D721Med (cell line): ENCODE data around the gene GUCY2C.
A peak's percentile ranks its signal among the peaks of the same experiment; 100 is the strongest.
"Not testable (repeated sequence)": the region's sequence is repeated elsewhere in the genome, so short reads cannot be mapped to it uniquely, and the experiment has no call there.

Experiments used
- DNase-seq: peaks from one replicate; pipeline ENCODE4 v3.0.0; 2011; ENCODE audit warnings: low spot score; ENCODE audit not compliant: insufficient read length
- FAIRE-seq: peaks from 2 replicates; lab custom pipeline; 2011; peaks lifted over from hg19 to GRCh38; lab: Jason Lieb, UNC
- CTCF ChIP-seq: IDR thresholded peaks from 2 replicates; pipeline ENCODE4 v1.5.1; 2012; ENCODE audit warnings: mild to moderate bottlenecking, control low read depth; ENCODE audit not compliant: insufficient read depth; ENCODE audit errors: missing control alignments

GUCY2C gene

DNA sequence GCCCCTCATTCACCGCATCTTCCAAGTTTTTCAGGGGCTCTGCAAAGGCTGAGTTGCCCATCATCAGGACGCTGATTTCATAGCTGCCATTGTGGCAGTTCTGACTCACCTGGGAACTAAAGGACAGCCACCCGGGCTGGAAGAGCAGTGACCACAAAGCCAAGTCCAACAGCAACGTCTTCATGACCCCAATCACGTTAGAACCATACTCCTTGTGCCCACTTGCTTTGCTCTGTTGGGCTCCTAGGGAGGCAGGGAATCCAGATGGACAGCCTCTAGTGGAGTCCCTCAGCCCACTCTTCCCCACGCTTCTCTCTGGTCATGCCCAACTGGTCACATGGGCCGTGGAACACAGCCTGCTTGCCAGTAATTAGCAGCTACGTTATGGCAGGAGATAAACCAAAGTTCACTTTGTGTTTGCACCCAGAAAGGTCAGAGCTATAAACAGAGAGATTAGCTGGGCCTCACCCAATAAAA lies at the start of gene GUCY2C:
TSS of gene GUCY2C (minus strand) at position 335 of the 477 bp plus-strand sequence. CDS start at position 184, 151 bp downstream.
- FAIRE-seq (no peak), DNase-seq (no peak)
- no peak for TF ChIP-seq CTCF

DNA sequence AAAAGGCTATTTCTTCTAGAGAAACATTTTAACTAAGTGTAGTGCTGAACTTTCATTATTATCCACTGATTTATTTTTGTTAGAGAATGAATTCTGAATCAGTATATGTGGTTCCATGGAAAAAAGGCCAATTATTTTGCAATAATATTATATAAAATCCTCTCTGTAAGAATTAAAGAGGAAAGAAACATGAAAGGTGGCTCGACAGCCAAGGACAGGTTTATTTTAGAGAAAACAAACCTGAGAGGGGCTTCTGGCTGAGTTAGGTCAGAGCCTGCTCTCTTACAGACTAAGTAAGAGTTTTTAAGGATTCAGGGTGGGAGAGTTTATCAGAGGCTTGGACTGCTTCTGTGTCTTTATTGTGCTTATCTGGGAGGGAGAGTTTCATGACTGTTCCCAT lies 46.7 kb upstream of the GUCY2C start:
- FAIRE-seq (no peak), DNase-seq (no peak)
- TF ChIP-seq CTCF, result no peak

DNA sequence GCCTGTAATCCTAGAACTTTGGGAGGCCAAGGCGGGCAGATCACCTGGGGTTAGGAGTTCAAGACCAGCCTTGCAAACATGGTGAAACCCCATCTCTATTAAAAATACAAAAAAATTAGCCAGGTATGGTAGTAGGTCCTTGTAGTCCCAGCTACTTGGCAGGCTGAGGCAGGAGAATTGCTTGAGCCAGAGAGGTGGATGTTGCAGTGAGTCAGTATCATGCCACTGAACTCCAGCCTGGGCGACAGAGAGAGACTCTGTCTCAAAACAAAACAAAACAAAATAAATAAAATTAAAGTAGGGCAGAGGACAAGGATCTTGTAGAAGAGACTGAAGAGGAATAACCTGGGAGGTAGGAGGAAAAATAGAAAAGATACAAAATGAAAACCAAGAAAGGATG lies 45.5 kb upstream of the GUCY2C start:
- DNase-seq (no peak), FAIRE-seq (no peak)
- TF ChIP-seq CTCF, result no peak

DNA sequence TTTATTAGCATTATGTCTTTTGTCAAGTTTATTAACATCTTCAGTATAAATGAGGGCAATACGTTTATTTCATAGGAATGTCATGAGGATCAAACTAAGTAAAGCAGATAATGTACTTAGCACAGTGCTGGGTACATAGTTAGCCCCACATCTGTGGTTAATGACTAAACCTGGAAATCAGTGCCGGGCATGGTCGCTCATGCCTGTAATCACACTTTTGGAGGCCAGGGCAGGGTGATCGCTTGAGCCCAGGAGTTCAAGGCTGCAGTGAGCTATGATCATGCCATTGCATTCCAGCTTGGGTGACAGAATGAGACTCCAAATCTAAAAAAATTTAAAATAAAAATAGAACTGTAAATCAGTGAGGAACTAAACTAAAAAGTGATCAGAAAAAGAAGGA lies 44.8 kb upstream of the GUCY2C start:
- FAIRE-seq, result no peak
- no peak for TF ChIP-seq CTCF

GRCh38 chr12:14736441-14736840 lies 40.0 kb upstream of the GUCY2C start:
- FAIRE-seq, DNase-seq: not testable (repeated sequence)

More for the DNA sequence above, 44.8 kb upstream of the GUCY2C start:
- no peak for DNase-seq

GRCh38 chr12:14731821-14732220 lies 35.4 kb upstream of the GUCY2C start:
- no peak for DNase-seq
- FAIRE-seq, result no peak

GRCh38 chr12:14729586-14729985 lies 33.2 kb upstream of the GUCY2C start:
- TF ChIP-seq CTCF, result no peak
- FAIRE-seq, result no peak
- DNase-seq, result no peak

More at GRCh38 chr12:14731821-14732220, 35.4 kb upstream of the GUCY2C start:
- TF ChIP-seq CTCF, result no peak

DNA sequence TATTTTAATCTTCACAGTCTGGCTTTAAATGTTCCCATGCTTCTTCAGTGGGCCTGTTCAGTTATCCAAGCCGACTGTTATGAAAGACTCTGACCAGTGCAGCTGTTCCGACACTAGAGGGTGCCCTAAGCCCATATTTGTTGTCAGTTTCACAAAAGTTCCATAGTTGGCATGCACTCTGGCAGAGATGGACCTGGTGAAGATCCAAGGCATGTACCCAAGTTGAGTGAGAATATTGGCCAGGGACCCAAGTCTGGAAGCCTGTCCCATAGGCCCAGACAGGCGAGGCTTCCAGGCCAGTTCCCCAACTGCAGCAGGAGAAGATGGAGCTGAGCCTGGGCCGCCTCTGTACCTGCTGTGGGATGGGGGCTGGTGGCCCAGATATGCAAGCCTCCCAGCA lies 27.4 kb upstream of the GUCY2C start:
- DNase-seq (no peak), FAIRE-seq (no peak)
- peak; percentile 52 for TF ChIP-seq CTCF
